Superior temporal gyrus (tissue), 1 donor: ENCODE results near the gene ASCL3.
"Not testable (repeated sequence)": the region's sequence is repeated elsewhere in the genome, so short reads cannot be mapped to it uniquely, and the experiment has no call there.

Experiments used
- DNase-seq: peaks from one replicate; pipeline ENCODE4 v3.0.0-alpha.2; 2016; ENCODE audit errors: extremely low spot score

The ASCL3 gene

DNA sequence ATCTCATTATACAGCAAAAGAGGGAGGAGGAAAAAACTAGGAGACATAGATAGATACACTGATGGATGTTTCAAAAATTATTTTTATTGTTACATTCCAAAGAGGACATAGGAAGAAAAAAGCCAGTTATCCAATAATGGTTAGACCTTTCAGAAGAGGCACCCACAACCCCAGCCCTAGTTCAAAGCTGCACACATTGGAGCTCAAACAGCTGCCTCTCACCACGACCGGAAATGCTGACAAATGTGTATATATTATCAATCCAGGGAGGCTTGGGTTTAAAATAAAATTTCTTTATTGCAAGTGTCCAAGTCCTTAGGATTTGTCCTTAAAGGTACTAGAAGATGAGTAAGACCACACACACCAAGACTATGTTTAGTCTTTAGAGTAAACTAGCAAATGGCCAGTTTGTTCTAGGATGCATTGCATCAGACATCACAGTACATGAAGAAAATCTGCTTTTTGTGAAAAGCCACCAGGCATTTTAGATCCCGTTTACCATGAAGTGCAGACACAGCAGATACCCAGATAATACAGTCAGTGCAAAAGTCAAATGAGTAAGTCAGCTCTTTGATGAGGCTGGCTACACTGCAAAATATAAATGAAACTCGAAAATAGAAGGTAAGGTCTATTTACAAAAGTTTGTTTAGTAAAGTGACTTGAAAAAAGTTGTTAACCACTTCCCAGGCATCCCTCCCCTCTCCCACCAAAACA lies 4.6 kb upstream of the ASCL3 start:
- DNase-seq, result no peak

- no peak for DNase-seq
Measured at GRCh38 chr11:8941341-8942103, 1.3 kb downstream of the ASCL3 start.

- DNase-seq, result no peak
Measured at GRCh38 chr11:8937659-8938058, 5.2 kb downstream of the ASCL3 start.

DNA sequence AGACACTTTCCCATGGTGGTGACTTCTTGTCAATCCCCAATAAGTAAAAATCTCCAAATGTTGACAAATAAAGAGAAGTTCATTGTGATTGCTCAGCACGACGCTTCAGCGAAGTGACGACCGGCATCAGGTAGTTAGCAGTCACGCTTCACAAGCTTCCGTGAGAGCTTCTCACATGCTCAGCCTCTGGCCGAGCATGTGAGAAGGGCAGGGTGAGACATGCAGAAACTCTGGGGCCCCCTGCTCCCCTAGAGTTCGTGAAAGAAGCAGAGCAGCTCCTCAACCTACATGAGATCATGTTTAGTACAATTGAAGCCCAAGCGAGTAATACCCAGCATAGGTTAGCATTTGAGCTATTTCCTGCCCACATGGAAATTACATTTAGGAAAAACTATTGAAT lies 5.7 kb downstream of the ASCL3 start:
- DNase-seq, result no peak

- not testable (repeated sequence) for DNase-seq
Measured at GRCh38 chr11:8935789-8936188, 7.0 kb downstream of the ASCL3 start.

GRCh38 chr11:8934742-8935488 lies 7.9 kb downstream of the ASCL3 start:
- no peak for DNase-seq

GRCh38 chr11:8933931-8934330 lies 8.9 kb downstream of the ASCL3 start:
- DNase-seq, result no peak

GRCh38 chr11:8932564-8933180 lies 10.1 kb downstream of the ASCL3 start, which contains the start of gene C11orf16:
C11orf16 (minus strand) TSS chr11:8932947; CDS start chr11:8932308, 639 bp downstream.
- no peak for DNase-seq

DNA sequence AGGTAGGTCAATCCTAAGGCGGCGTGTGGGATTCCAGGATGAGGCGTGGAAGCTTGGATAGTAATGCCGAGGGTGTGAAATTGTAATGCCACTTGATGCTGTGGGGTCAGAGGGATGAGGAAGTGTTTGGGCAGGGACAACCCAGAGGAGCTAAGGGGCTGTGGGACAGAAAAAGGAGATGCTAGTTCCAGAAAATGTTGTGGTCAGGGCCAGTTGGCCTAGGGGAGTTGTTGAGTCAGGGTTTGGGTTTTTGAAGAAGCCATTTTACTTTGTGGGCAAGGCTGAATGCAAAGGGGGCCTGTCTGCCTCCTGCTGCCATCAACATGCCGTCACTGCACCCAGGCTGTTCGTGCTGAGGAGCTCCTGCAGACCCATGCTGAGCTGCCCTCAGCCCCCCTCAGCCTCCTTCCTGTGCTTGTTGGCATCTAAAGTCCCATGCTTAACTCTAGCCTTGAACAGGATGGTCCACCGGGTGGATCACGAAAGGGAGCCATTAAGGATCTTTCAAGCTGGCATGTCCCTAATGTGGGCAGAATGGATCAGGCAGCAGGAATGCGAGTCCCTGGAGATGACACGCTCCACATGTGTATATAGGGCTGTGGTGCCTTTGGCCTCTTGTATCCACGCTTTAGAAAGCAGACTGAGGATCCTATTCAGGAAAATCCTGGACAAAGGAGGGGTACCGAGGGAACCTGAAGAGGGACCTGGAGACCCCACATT lies 12.2 kb downstream of the ASCL3 start:
- DNase-seq, result no peak

- DNase-seq, result no peak
Measured at GRCh38 chr11:8928981-8929615, 13.7 kb downstream of the ASCL3 start.

GRCh38 chr11:8928205-8928604 lies 14.6 kb downstream of the ASCL3 start:
- no peak for DNase-seq

DNA sequence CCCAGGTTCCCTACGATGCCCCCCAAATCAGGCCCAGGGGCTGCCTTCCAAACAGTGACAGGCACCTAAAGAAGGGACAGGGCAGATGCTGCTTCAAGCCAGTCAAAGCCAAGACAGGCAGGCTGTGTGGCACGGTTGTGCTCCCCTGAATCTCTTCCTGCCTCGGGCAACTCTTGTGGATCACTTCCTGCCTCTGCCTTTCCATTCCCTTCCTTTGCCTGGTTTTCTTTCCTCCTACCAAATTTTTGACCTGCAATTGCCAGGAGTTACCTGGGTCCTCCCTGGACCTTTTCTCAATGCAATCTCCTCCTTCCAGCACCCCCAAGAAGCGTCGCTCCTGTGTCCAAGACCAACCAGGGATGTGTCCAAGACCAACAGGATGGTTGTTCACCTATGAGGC lies 15.6 kb downstream of the ASCL3 start:
- no peak for DNase-seq

DNA sequence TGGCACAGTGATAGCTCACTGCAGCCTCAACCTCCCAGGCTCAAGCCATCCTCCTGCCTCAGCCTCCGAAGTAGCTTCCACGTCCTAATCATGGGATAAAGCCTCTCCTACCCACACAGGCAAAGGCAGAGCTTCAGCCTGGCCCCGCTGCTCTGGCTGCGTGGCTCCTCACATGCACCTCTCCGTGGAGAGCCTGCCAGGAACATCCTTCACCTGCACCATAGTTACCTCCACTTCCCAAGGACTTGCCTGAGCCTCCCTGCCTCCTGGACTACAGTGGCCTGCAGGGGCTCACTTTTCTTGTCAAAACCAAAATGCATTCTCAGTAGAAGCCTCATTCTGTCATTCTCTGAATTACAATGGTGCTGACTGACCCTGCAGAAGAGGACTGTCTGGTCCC lies 16.6 kb downstream of the ASCL3 start:
- no peak for DNase-seq

- no peak for DNase-seq
Measured at GRCh38 chr11:8925711-8926110, 17.1 kb downstream of the ASCL3 start.

DNA sequence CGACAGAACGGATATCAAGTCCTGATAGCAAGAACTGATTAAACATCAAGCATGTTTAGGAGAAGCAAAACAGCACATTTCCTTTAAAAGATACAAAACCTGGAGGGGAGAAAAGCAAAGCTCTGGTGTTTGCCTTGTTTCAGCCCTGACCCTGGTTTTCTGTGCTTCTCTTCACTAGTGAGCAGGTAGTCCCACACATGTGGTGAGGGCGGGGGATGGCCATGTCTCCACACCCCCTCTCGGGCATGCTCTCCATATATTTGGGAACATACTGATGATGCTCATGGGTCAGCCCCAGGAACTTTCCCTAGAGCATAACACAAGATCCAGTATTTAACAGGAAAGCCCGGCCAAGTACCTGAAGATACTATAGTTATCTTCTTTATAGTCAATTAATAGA lies 20.1 kb downstream of the ASCL3 start:
- DNase-seq, result no peak

- DNase-seq, result no peak
Measured at GRCh38 chr11:8917157-8917825, 25.5 kb downstream of the ASCL3 start.

DNA sequence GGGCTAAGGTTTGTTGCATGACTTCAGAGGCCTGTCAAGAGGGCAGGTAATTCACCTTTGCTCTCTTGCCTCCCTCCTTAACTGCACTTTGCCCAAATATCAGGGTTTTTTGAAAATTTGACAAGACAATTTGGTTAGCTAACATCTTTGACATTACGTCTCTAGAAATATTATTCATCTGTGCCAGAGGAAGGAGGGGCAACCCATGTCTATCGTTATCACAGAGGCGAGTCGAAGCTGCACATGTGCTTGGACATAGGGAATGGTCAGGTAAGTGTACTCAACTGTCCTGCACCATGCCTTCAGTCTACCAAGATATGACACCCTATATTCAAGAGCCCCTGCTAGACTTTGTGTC lies 28.2 kb downstream of the ASCL3 start:
- no peak for DNase-seq

DNA sequence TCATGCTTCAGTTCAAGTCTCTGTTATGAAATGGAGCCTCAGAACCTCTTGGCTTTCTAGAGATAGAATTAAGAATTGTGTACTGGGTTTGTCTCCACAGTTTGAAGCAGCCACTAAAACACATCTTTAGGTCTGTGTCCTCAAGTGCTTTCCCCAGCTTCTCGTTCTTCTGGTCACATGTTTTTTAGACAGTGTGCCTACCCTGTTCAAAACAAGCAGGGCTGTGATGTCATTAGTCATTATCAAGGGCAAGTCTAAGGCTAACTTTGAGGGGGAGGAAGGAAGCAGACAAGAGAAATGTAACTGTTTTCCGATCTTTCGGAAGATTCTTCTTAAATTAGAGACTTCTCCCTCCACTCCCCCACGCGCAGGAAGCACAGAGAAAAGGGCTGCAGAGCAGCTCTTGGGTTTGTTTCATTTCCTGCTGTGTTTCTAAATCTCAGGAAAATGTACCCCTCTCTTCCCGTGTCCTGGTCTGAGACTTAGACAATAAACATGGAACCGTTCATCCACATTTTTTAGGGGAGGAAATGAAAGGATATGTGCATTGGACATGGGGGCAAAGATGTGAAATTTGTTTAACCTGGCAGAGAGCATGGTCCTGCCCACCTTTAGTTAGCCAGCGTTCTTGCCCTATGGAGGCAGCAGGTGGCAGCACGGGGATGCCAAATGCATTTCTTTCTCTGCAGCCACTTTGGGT lies 28.7 kb downstream of the ASCL3 start:
- DNase-seq, result peak; percentile 47

DNA sequence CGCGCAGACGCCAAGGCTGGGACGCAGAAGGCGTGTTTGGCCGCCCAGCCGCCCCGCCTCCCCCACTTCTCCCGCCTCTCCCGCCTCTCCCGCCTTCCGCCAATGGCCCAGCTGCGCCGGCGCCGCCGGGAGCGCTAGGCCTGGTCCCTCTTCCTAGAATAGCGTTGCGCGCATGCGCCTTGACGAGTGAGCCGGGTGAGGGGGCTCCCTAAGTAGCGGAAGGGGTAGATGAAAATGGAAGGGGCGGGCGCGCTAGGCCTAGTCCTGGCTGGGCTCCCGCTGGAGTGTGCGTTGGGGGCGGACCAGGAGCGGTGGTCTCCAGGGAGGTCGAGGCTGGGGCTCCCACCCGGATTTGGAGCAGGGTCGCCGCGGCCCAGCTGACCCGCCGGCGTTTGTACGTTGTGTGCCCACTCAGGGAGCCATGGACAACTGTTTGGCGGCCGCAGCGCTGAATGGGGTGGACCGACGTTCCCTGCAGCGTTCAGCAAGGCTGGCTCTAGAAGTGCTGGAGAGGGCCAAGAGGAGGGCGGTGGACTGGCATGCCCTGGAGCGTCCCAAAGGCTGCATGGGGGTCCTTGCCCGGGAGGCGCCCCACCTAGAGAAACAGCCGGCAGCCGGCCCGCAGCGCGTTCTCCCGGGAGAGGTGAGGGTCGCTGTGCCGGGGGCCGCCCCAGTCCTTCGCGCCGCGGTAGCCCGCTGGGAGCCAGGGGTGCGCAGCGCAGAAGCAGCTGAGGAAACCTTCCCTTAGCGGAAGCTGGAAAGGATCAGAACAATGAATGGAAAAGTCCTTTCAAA lies 31.6 kb downstream of the ASCL3 start, which contains the start of gene AKIP1:
TSS of gene AKIP1 (plus strand) at position 161 of the 795 bp plus-strand sequence. CDS start at position 422, 261 bp downstream.
- DNase-seq, result peak; percentile 97
